ENCODE results near the gene ANO6. TPM values are rescaled to one million over a fixed set of nuclear protein-coding genes. Genes with fewer than 3 reads are reported as not detected.

ANO6 gene
- total RNA-seq, 1 experiment from 2014 or later, result 46.8 TPM

- Mint-ChIP-seq H3K4me1 (peaks cover 15% of the 10 kb centered on the region), H3K9me3 (peaks cover 3% of the 10 kb centered on the region; the same call in 1 of the 2 replicates), H3K36me3 (peaks cover 10% of the 10 kb centered on the region; the same call in 1 of the 2 replicates), H3K27ac (no peak overlapping the region), H3K4me3 (no peak overlapping the region), H3K27me3 (ENCODE audit: low read depth) (no peaks in the 10 kb centered on the region)
- no peak for TF ChIP-seq USF2 (CRISPR knock-in tag; IDR thresholded peaks at IDR 0.05)
- no peak for TF ChIP-seq CDX4 (CRISPR knock-in tag; IDR thresholded peaks at IDR 0.05; ENCODE audit: borderline replicate concordance)
- TF ChIP-seq TEAD1 (CRISPR knock-in tag; IDR thresholded peaks at IDR 0.05), result no peak
- TF ChIP-seq, protein P1, sequence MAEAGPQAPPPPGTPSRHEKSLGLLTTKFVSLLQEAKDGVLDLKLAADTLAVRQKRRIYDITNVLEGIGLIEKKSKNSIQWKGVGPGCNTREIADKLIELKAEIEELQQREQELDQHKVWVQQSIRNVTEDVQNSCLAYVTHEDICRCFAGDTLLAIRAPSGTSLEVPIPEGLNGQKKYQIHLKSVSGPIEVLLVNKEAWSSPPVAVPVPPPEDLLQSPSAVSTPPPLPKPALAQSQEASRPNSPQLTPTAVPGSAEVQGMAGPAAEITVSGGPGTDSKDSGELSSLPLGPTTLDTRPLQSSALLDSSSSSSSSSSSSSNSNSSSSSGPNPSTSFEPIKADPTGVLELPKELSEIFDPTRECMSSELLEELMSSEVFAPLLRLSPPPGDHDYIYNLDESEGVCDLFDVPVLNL (CRISPR knock-in tag; IDR thresholded peaks at IDR 0.05; ENCODE audit: borderline replicate concordance, low read depth), result no peak
- TF ChIP-seq CREM (CRISPR knock-in tag; IDR thresholded peaks at IDR 0.05), result no peak
- TF ChIP-seq AFF4 (CRISPR knock-in tag; IDR thresholded peaks at IDR 0.05; ENCODE audit: borderline replicate concordance), result no peak
- TF ChIP-seq IRF2 (CRISPR knock-in tag; IDR thresholded peaks at IDR 0.05; ENCODE audit: borderline replicate concordance, low read depth), result no peak
- no peak for TF ChIP-seq STAT6 (CRISPR knock-in tag; conservative IDR thresholded peaks at IDR 0.05; ENCODE audit: low read depth)
- no peak for DNase-seq (ENCODE audit: low spot score)
- no peak for ATAC-seq
- ChIA-PET CTCF (interaction anchor here (0.7 kb wide), 1 partner anchor 111 kb away, joined by 3 read pairs; no protein-coding TSS in a partner anchor), POLR2A (interaction anchor here (0.9 kb wide), 1 partner anchor 184 kb away, joined by 3 read pairs; no protein-coding TSS in a partner anchor)
Measured at GRCh38 chr12:45278447-45278846, 62.6 kb downstream of the ANO6 start.

GRCh38 chr12:45279931-45280830 is 64.3 kb downstream of the ANO6 start:
- ATAC-seq (no peak), DNase-seq (ENCODE audit: low spot score) (no peak)
- Mint-ChIP-seq H3K4me3 (no peak overlapping the region), H3K27ac (no peak overlapping the region), H3K27me3 (ENCODE audit: low read depth) (no peaks in the 10 kb centered on the region), H3K4me1 (peaks cover 32% of the 10 kb centered on the region), H3K9me3 (peaks cover 3% of the 10 kb centered on the region; the same call in 1 of the 2 replicates), H3K36me3 (peaks cover 10% of the 10 kb centered on the region; the same call in 1 of the 2 replicates)
- ChIA-PET POLR2A (no interaction called here), CTCF (interaction anchor here (0.6 kb wide), 1 partner anchor 14 kb away, joined by 3 read pairs; no protein-coding TSS in a partner anchor)
- TF ChIP-seq GTF2I (CRISPR knock-in tag; conservative IDR thresholded peaks at IDR 0.05) (no peak), PREB (CRISPR knock-in tag; IDR thresholded peaks at IDR 0.05; ENCODE audit: borderline replicate concordance) (no peak), SP1 (CRISPR knock-in tag; conservative IDR thresholded peaks at IDR 0.05) (no peak), OVOL2 (CRISPR knock-in tag; IDR thresholded peaks at IDR 0.05; ENCODE audit: borderline replicate concordance) (no peak), ZNF396 (CRISPR knock-in tag; IDR thresholded peaks at IDR 0.05; ENCODE audit: borderline replicate concordance) (no peak), ZNF423 (CRISPR knock-in tag; IDR thresholded peaks at IDR 0.05) (no peak), MXD4 (CRISPR knock-in tag; IDR thresholded peaks at IDR 0.05; ENCODE audit: borderline replicate concordance) (no peak), ESRRA (CRISPR knock-in tag; IDR thresholded peaks at IDR 0.05; ENCODE audit: borderline replicate concordance) (no peak)
- TF ChIP-seq, protein P2, sequence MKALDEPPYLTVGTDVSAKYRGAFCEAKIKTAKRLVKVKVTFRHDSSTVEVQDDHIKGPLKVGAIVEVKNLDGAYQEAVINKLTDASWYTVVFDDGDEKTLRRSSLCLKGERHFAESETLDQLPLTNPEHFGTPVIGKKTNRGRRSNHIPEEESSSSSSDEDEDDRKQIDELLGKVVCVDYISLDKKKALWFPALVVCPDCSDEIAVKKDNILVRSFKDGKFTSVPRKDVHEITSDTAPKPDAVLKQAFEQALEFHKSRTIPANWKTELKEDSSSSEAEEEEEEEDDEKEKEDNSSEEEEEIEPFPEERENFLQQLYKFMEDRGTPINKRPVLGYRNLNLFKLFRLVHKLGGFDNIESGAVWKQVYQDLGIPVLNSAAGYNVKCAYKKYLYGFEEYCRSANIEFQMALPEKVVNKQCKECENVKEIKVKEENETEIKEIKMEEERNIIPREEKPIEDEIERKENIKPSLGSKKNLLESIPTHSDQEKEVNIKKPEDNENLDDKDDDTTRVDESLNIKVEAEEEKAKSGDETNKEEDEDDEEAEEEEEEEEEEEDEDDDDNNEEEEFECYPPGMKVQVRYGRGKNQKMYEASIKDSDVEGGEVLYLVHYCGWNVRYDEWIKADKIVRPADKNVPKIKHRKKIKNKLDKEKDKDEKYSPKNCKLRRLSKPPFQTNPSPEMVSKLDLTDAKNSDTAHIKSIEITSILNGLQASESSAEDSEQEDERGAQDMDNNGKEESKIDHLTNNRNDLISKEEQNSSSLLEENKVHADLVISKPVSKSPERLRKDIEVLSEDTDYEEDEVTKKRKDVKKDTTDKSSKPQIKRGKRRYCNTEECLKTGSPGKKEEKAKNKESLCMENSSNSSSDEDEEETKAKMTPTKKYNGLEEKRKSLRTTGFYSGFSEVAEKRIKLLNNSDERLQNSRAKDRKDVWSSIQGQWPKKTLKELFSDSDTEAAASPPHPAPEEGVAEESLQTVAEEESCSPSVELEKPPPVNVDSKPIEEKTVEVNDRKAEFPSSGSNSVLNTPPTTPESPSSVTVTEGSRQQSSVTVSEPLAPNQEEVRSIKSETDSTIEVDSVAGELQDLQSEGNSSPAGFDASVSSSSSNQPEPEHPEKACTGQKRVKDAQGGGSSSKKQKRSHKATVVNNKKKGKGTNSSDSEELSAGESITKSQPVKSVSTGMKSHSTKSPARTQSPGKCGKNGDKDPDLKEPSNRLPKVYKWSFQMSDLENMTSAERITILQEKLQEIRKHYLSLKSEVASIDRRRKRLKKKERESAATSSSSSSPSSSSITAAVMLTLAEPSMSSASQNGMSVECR (CRISPR knock-in tag; IDR thresholded peaks at IDR 0.05; ENCODE audit: borderline replicate concordance), result no peak

All from WTC11 (cell line).